HEK293 (cell line): ENCODE data around the gene ETHE1.

Source experiments
- BCL11A ChIP-seq: fragments of 450-650 bp; formaldehyde crosslinking; IDR thresholded peaks from 2 replicates; pipeline ENCODE4 v1.5.1; 2016; ENCODE audit warnings: low read depth, missing biosample characterization, missing genetic modification characterization
- MZF1 ChIP-seq: fragments of 450-650 bp; formaldehyde crosslinking; IDR thresholded peaks from 2 replicates; pipeline ENCODE4 v1.5.1; 2017; ENCODE audit warnings: missing biosample characterization, missing genetic modification characterization, borderline replicate concordance
- OSR2 ChIP-seq: fragments of 450-650 bp; formaldehyde crosslinking; IDR thresholded peaks from 2 replicates; pipeline ENCODE4 v1.5.1; 2016; ENCODE audit warnings: missing biosample characterization, missing genetic modification characterization
- PRDM2 ChIP-seq: fragments of 450-650 bp; formaldehyde crosslinking; IDR thresholded peaks from 2 replicates; pipeline ENCODE4 v1.5.1; 2016; ENCODE audit warnings: missing biosample characterization, missing genetic modification characterization, borderline replicate concordance
- REST ChIP-seq: fragments of 450-650 bp; formaldehyde crosslinking; IDR thresholded peaks from 2 replicates; pipeline ENCODE4 v1.5.1; 2016; ENCODE audit warnings: missing biosample characterization, missing genetic modification characterization
- SP7 ChIP-seq: fragments of 450-650 bp; formaldehyde crosslinking; IDR thresholded peaks from 2 replicates; pipeline ENCODE4 v1.5.1; 2016; ENCODE audit warnings: missing biosample characterization, missing genetic modification characterization
- TCF7L2 ChIP-seq: IDR thresholded peaks from 2 replicates; pipeline ENCODE4 v1.6.1; 2011; ENCODE audit warnings: low read depth, mild to moderate bottlenecking, inconsistent platforms, low read length, moderate library complexity, borderline replicate concordance
- ZNF114 ChIP-seq: fragments of 450-650 bp; formaldehyde crosslinking; IDR thresholded peaks from 2 replicates; pipeline ENCODE4 v1.5.0; 2017; ENCODE audit warnings: missing biosample characterization, missing genetic modification characterization
- ZNF157 ChIP-seq: fragments of 450-650 bp; formaldehyde crosslinking; IDR thresholded peaks from 2 replicates; pipeline ENCODE4 v1.5.1; 2016; ENCODE audit warnings: missing biosample characterization, missing genetic modification characterization
- ZNF175 ChIP-seq: fragments of 450-650 bp; formaldehyde crosslinking; IDR thresholded peaks from 2 replicates; pipeline ENCODE4 v1.5.1; 2016; ENCODE audit warnings: missing biosample characterization, missing genetic modification characterization
- ZNF239 ChIP-seq: fragments of 450-650 bp; formaldehyde crosslinking; IDR thresholded peaks from 2 replicates; pipeline ENCODE4 v1.5.1; 2016; ENCODE audit warnings: missing biosample characterization, missing genetic modification characterization
- ZNF280C ChIP-seq: fragments of 450-650 bp; formaldehyde crosslinking; IDR thresholded peaks from 2 replicates; pipeline ENCODE4 v1.5.1; 2016; ENCODE audit warnings: missing biosample characterization, missing genetic modification characterization
- ZNF335 ChIP-seq: fragments of 450-650 bp; formaldehyde crosslinking; conservative IDR thresholded peaks from 2 replicates; pipeline ENCODE4 v1.5.1; 2016; ENCODE audit warnings: missing biosample characterization, missing genetic modification characterization
- ZNF394 ChIP-seq: fragments of 450-650 bp; formaldehyde crosslinking; IDR thresholded peaks from 2 replicates; pipeline ENCODE4 v1.5.1; 2016; ENCODE audit warnings: missing biosample characterization, missing genetic modification characterization, mild to moderate bottlenecking, moderate library complexity, borderline replicate concordance
- ZNF488 ChIP-seq: fragments of 450-650 bp; formaldehyde crosslinking; IDR thresholded peaks from 2 replicates; pipeline ENCODE4 v1.5.1; 2016; ENCODE audit warnings: missing biosample characterization, missing genetic modification characterization
- ZNF530 ChIP-seq: fragments of 450-650 bp; formaldehyde crosslinking; IDR thresholded peaks from 2 replicates; pipeline ENCODE4 v1.5.1; 2016; ENCODE audit warnings: low read depth, missing biosample characterization, missing genetic modification characterization
- ZNF558 ChIP-seq: fragments of 450-650 bp; formaldehyde crosslinking; IDR thresholded peaks from 2 replicates; pipeline ENCODE4 v1.5.1; 2016; ENCODE audit warnings: missing biosample characterization, missing genetic modification characterization
- ZNF600 ChIP-seq: fragments of 450-650 bp; formaldehyde crosslinking; IDR thresholded peaks from 2 replicates; pipeline ENCODE4 v1.5.1; 2016; ENCODE audit warnings: missing biosample characterization, missing genetic modification characterization
- ZNF621 ChIP-seq: fragments of 450-650 bp; formaldehyde crosslinking; IDR thresholded peaks from 2 replicates; pipeline ENCODE4 v1.5.1; 2017; ENCODE audit warnings: missing biosample characterization, missing genetic modification characterization
- ZNF639 ChIP-seq: fragments of 450-650 bp; formaldehyde crosslinking; IDR thresholded peaks from 2 replicates; pipeline ENCODE4 v1.5.1; 2016; ENCODE audit warnings: missing biosample characterization, missing genetic modification characterization
- ZNF677 ChIP-seq: fragments of 450-650 bp; IDR thresholded peaks from 2 replicates; pipeline ENCODE4 v1.5.0; 2018; ENCODE audit warnings: missing biosample characterization, mild to moderate bottlenecking, missing genetic modification characterization, moderate library complexity
- ZNF707 ChIP-seq: fragments of 450-650 bp; formaldehyde crosslinking; IDR thresholded peaks from 2 replicates; pipeline ENCODE4 v1.5.1; 2016; ENCODE audit warnings: missing biosample characterization, missing genetic modification characterization
- ZNF76 ChIP-seq: fragments of 450-650 bp; formaldehyde crosslinking; IDR thresholded peaks from 2 replicates; pipeline ENCODE4; 2016; ENCODE audit warnings: low read depth, missing biosample characterization, missing genetic modification characterization, borderline replicate concordance
- ZNF776 ChIP-seq: fragments of 450-650 bp; formaldehyde crosslinking; IDR thresholded peaks from 2 replicates; pipeline ENCODE4 v1.5.0; 2017; ENCODE audit warnings: missing biosample characterization, missing genetic modification characterization, borderline replicate concordance
- ZNF791 ChIP-seq: fragments of 450-650 bp; formaldehyde crosslinking; IDR thresholded peaks from 2 replicates; pipeline ENCODE4 v1.5.1; 2016; ENCODE audit warnings: missing biosample characterization, missing genetic modification characterization

The ETHE1 gene

GRCh38 chr19:43527860-43528622 is 1.0 kb upstream of the ETHE1 start (continued):
- no peak for TF ChIP-seq ZNF114
- peak; percentile 73 for TF ChIP-seq ZNF600
- no peak for TF ChIP-seq ZNF707 (tag by site-specific recombination)
- peak; percentile 95 for TF ChIP-seq ZNF639 (tag by site-specific recombination)
- no peak for TF ChIP-seq ZNF677
- TF ChIP-seq ZNF157 (tag by site-specific recombination) = no peak
- no peak for TF ChIP-seq ZNF175 (tag by site-specific recombination)
- TF ChIP-seq REST (tag by site-specific recombination) = no peak
- TF ChIP-seq ZNF776 (tag by site-specific recombination) = no peak
- no peak for TF ChIP-seq ZNF621
- TF ChIP-seq ZNF558 (tag by site-specific recombination) = peak; percentile 16; the same call in 1 of the 2 replicates
- TF ChIP-seq SP7 (tag by site-specific recombination) = peak; percentile 89
- TF ChIP-seq BCL11A = peak; percentile 94
- peak; percentile 15; the same call in 1 of the 2 replicates for TF ChIP-seq MZF1
- no peak for TF ChIP-seq ZNF791 (tag by site-specific recombination)
- TF ChIP-seq ZNF488 (tag by site-specific recombination) = no peak
- TF ChIP-seq ZNF335 = peak; percentile 32; the same call in 1 of the 2 replicates
- no peak for TF ChIP-seq ZNF239 (tag by site-specific recombination)
- peak; percentile 81 for TF ChIP-seq OSR2 (tag by site-specific recombination)
- no peak for TF ChIP-seq TCF7L2
- TF ChIP-seq ZNF530 (tag by site-specific recombination) = no peak
- no peak for TF ChIP-seq ZNF394 (tag by site-specific recombination)
- no peak for TF ChIP-seq PRDM2 (tag by site-specific recombination)
- no peak for TF ChIP-seq ZNF280C
- TF ChIP-seq ZNF76 = peak; percentile 40; the same call in 1 of the 2 replicates
